GM15510 (cell line): ENCODE data around the gene HAND1.

Source experiments
- POLR2A ChIP-seq: IDR thresholded peaks from 3 replicates; pipeline ENCODE4 v1.6.1; 2011; ENCODE audit warnings: borderline replicate concordance; ENCODE audit not compliant: insufficient read length; ENCODE audit errors: extremely low read depth

The HAND1 gene

GRCh38 chr5:154456540-154456939 is 21.5 kb downstream of the HAND1 start:
- TF ChIP-seq POLR2A: no peak

- no peak for TF ChIP-seq POLR2A
Measured at GRCh38 chr5:154455585-154455984, 22.4 kb downstream of the HAND1 start.

- TF ChIP-seq POLR2A: no peak
Measured at GRCh38 chr5:154451957-154452356, 26.1 kb downstream of the HAND1 start.

GRCh38 chr5:154449786-154450185 is 28.2 kb downstream of the HAND1 start:
- TF ChIP-seq POLR2A: no peak

- no peak for TF ChIP-seq POLR2A
Measured at GRCh38 chr5:154447089-154447725, 30.8 kb downstream of the HAND1 start.

GRCh38 chr5:154446195-154447088 is 31.6 kb downstream of the HAND1 start:
- no peak for TF ChIP-seq POLR2A

- TF ChIP-seq POLR2A: peak; percentile 70
Measured at GRCh38 chr5:154445422-154446194, 32.4 kb downstream of the HAND1 start, which contains the start of gene SAP30L. Gene SAP30L, plus strand, starts transcription at chr5:154445997. Its CDS starts 608 bp downstream, at chr5:154446605.

- no peak for TF ChIP-seq POLR2A
Measured at GRCh38 chr5:154444556-154445421, 33.2 kb downstream of the HAND1 start.

GRCh38 chr5:154442801-154443200 is 35.2 kb downstream of the HAND1 start:
- no peak for TF ChIP-seq POLR2A

- no peak for TF ChIP-seq POLR2A
Measured at GRCh38 chr5:154440540-154440939, 37.5 kb downstream of the HAND1 start.

GRCh38 chr5:154437281-154437965 is 40.6 kb downstream of the HAND1 start:
- TF ChIP-seq POLR2A: no peak

GRCh38 chr5:154435226-154435625 is 42.8 kb downstream of the HAND1 start:
- no peak for TF ChIP-seq POLR2A

GRCh38 chr5:154430961-154431630 is 46.9 kb downstream of the HAND1 start:
- TF ChIP-seq POLR2A: no peak
